HG02588 (cell line): ENCODE measurements around the gene KCNN3.

Experiments
- ATAC-seq: cut with Tn5 transposase; IDR thresholded peaks from one replicate; pipeline ENCODE4 v1.9.1; 2021; ENCODE audit warnings: mild to moderate bottlenecking, moderate library complexity; ENCODE audit not compliant: unreplicated experiment

Gene KCNN3

GRCh38 chr1:154819628-154820590 lies 50.2 kb downstream of the KCNN3 start:
- ATAC-seq, result no peak

GRCh38 chr1:154818911-154819310 lies 51.2 kb downstream of the KCNN3 start:
- ATAC-seq, result no peak

DNA sequence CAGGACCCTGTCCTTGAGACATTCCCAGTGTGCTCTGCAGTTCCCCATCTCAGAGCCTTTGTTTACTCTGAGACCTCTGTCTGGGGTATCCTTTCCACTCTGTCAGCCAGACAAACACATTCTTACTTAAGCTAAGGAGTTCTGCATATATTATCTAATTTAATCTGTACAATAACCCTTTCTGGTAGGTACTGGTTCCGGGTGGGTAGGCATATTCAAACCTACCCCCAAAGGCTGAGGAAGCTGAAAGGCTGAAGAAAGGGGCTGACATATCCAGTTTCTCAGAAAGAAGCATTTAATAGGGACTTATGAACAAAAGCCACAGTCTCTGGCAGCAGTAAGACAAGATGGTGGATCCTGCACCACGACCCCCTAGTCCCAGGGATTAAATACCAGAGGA lies 53.1 kb downstream of the KCNN3 start:
- ATAC-seq, result no peak

GRCh38 chr1:154816369-154816768 lies 53.7 kb downstream of the KCNN3 start:
- ATAC-seq, result no peak

DNA sequence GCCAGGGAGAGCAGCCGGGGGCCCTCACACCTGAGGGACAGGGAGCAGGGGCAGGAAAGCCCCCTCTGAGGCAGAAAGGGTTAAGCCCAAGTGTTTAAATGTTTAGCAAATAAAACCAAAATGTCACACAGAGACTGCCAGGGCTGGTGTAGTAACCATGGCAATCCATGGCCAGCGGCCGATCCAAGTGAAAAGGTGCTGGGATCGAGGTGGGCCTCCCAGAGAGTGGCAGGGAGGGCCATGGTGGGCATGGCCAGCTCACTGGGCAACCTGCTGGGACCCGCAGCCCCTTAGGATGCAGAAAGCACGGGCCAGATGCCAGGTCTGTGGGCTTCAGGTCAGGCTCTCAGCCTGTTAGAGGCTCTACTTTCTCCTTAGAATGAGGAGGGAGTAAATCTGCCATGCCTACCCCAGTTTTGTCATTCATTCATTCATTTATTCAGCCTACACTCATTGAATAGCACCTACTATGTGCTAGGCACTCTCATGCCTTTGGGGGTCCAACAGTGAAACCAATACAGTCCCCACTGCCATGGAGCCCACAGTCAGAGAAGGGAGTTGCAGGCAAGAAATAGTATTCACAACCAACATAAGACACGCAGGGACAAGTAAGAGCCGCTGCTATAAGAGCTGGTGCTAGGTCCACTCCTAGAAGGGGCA lies 56.1 kb downstream of the KCNN3 start:
- ATAC-seq, result no peak

GRCh38 chr1:154813300-154813816 lies 56.7 kb downstream of the KCNN3 start:
- no peak for ATAC-seq

DNA sequence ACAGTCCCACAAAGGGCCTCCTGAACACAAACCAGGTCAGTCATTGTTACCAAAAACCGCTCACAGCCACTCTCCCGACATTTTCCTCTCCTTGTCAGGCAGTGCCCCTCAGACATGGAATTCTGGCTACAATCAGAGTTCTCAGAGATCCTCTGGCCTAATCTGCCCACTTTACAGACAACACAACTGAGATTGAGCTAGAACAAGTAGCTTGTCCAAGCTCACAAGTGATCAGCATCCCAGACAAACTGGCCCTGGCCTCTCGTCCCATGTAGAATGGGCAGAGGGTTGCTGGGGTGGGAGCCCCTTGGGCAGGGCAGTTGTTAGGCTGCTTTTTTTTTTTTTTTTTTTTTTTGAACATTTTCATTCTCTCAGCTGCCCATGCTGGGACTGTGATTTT lies 57.2 kb downstream of the KCNN3 start:
- ATAC-seq, result no peak

- no peak for ATAC-seq
Measured at GRCh38 chr1:154810571-154810970, 59.5 kb downstream of the KCNN3 start.

GRCh38 chr1:154809436-154810413 lies 60.4 kb downstream of the KCNN3 start:
- no peak for ATAC-seq

DNA sequence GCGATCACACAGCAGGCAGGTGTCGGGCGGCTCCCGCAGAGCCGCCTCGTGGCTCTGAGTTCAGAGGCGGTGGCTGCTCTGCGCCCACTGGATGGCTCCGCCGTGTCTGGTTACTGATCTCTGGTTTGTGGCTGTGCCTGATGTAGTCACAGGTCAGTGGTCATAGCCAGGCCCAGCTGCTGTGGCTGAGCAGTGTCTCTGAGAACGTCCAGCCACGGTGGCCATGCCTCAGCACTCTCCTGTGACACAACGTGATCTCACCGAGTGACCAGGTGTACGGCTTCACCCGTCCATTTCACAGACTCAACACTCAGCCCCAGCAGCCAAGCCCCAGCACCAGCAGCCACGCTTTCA lies 61.2 kb downstream of the KCNN3 start:
- ATAC-seq, result no peak

- ATAC-seq, result no peak
Measured at GRCh38 chr1:154808261-154808908, 61.7 kb downstream of the KCNN3 start.

GRCh38 chr1:154807048-154807591 lies 63.0 kb downstream of the KCNN3 start:
- ATAC-seq, result peak; percentile 75

- no peak for ATAC-seq
Measured at GRCh38 chr1:154806333-154806732, 63.7 kb downstream of the KCNN3 start.

GRCh38 chr1:154802982-154803920 lies 66.8 kb downstream of the KCNN3 start:
- ATAC-seq, result no peak

DNA sequence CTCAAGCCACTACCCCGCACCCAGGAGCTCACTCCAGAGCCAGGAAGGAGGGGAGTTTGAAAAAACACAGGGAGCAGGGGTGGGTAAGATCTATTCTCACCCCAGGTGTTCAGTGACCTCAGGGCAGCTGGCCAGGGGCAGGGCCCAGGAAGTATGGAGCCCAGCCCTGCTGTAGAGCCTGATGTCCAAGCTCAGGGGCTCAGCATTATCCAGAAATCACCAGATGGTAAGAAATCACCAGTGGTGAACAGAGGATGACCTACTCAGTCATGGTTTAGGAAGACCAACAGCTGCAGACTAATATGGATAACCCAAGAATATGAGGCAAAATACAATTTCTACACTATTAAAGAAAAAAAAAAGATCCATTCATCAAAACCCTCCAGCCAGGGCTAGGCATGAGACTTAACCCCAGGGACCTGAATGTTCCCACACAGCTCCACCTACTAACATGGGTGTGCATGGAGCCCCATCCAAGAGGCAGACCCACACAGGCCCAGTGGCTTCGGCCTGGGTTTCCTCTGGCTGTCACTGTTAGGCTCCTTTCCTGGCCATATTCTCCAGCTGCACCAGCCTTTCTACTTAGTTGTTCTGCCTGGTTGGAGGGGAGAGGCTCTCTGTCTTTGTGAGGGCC lies 67.6 kb downstream of the KCNN3 start:
- no peak for ATAC-seq

DNA sequence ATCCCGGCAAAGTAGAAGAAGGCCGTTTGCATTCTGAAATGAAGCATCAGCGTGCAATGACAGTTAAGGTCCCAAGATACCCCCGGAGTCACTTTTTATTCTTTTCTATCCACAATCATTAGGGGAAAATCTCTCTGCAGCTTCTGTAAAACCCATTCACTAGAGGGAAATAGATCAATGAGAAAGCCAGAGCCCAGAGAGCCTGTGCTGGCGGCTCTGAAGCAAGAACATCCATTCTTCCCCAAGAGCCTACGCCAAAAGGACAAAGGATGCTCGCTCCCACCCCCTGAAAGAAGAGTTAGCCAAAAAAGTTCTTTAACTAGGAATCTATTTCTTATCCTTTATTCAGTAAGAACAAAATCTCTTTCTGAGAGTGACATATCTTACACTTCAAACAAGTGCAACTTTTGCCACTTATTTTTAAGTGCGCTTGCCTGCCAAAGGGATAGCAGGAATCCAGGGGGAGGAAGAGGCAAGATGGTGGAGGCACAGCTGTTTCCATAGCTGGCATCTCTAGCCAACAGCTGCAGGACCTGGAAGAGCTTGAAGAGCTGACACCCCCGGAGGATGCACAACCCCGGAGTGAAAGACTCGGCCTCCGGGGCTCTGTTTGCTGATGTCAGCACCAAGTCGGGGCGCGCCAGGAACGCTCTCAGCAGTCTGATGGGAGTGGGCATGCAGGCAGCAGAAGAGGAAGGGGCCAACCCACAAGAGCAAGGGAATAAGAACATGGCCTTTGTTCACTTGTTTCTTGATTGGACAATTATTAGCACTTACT lies 68.7 kb downstream of the KCNN3 start:
- no peak for ATAC-seq

GRCh38 chr1:154799188-154799587 lies 70.9 kb downstream of the KCNN3 start:
- no peak for ATAC-seq

- ATAC-seq, result no peak
Measured at GRCh38 chr1:154798645-154799044, 71.4 kb downstream of the KCNN3 start.
